HepG2 (cell line): ENCODE results near the gene SCYL1. TPM values are rescaled to one million over a fixed set of nuclear protein-coding genes. Genes with fewer than 3 reads are reported as not detected.
A peak's percentile ranks its signal among the peaks of the same experiment; 100 is the strongest.

Source experiments
- ATF1 ChIP-seq: IDR thresholded peaks from 2 replicates; pipeline ENCODE4 v1.6.1; 2016; ENCODE audit warnings: mild to moderate bottlenecking, control low read depth
- CAMTA2 ChIP-seq: sonication (generic); formaldehyde crosslinking; IDR thresholded peaks from 2 replicates; pipeline ENCODE4 v1.4.0; 2020; ENCODE audit warnings: mild to moderate bottlenecking, missing genetic modification reagents, borderline replicate concordance
- CHD2 ChIP-seq: IDR thresholded peaks from 2 replicates; pipeline ENCODE4 v1.6.1; 2011; ENCODE audit warnings: low read depth, low read length, improper control_type of control experiment
- CREB1 ChIP-seq, 2 experiments: fragments of 450-650 bp in 1 of 2; IDR thresholded peaks; 2 replicates each; pipeline ENCODE4 v1.6.1; 2016 to 2017; ENCODE audit warnings: control low read depth in 1 of 2, mild to moderate bottlenecking in 1 of 2, missing compliant biosample characterization in 1 of 2, missing genetic modification characterization in 1 of 2
- KLF16 ChIP-seq, 2 experiments: sonication (generic) in 1 of 2; formaldehyde crosslinking in 1 of 2; IDR thresholded peaks; 2 replicates each; pipeline versions ENCODE4 v1.6.1 to v1.8.0; 2016 to 2023; ENCODE audit warnings: missing genetic modification reagents in 2 of 2, missing compliant biosample characterization in 1 of 2
- MIER3 ChIP-seq: IDR thresholded peaks from 2 replicates; pipeline ENCODE4 v1.6.1; 2016; ENCODE audit warnings: missing compliant biosample characterization, borderline replicate concordance
- NFATC3 ChIP-seq: sonication (generic); formaldehyde crosslinking; IDR thresholded peaks from 2 replicates; pipeline ENCODE4 v1.5.1; 2020; ENCODE audit warnings: mild to moderate bottlenecking, missing genetic modification reagents
- NFE2L1 ChIP-seq: sonication (generic); formaldehyde crosslinking; IDR thresholded peaks from 2 replicates; pipeline ENCODE4 v1.4.0; 2020; ENCODE audit warnings: missing genetic modification reagents, mild to moderate bottlenecking, borderline replicate concordance
- NR2F6 ChIP-seq, 2 experiments: IDR thresholded peaks; 2 replicates each; pipeline ENCODE4 v1.6.1; 2016; ENCODE audit warnings: antibody characterized with exemption in 1 of 2, mild to moderate bottlenecking in 1 of 2
- RAD51 ChIP-seq: fragments of 450-650 bp; IDR thresholded peaks from 2 replicates; pipeline ENCODE4 v1.6.1; 2016; ENCODE audit warnings: borderline replicate concordance
- RFX5 ChIP-seq: IDR thresholded peaks from 2 replicates; pipeline ENCODE4 v1.6.1; 2011; ENCODE audit warnings: low read depth, low read length, improper control_type of control experiment
- SUZ12 ChIP-seq: fragments of 150-350 bp; IDR thresholded peaks from 2 replicates; pipeline ENCODE4 v1.6.1; 2014; ENCODE audit warnings: low read depth, low read length
- TCF7L2 ChIP-seq: IDR thresholded peaks from 2 replicates; pipeline ENCODE4 v1.6.1; 2011; ENCODE audit warnings: mild to moderate bottlenecking, low read depth, low read length, moderate library complexity
- TEAD2 ChIP-seq: sonication (generic); formaldehyde crosslinking; IDR thresholded peaks from 2 replicates; pipeline ENCODE4 v1.9.0; 2021; ENCODE audit warnings: missing genetic modification reagents
- ZBTB46 ChIP-seq: sonication (generic); formaldehyde crosslinking; IDR thresholded peaks from 2 replicates; pipeline ENCODE4 v1.4.0; 2020; ENCODE audit warnings: mild to moderate bottlenecking, missing genetic modification reagents, borderline replicate concordance
- ZBTB49 ChIP-seq: sonication (generic); formaldehyde crosslinking; IDR thresholded peaks from 2 replicates; pipeline ENCODE4 v1.4.0; 2020; ENCODE audit warnings: missing genetic modification reagents, borderline replicate concordance
- ZNF251 ChIP-seq: sonication (generic); formaldehyde crosslinking; IDR thresholded peaks from 2 replicates; pipeline ENCODE4 v1.9.0; 2021; ENCODE audit warnings: mild to moderate bottlenecking, missing genetic modification reagents
- ZNF350 ChIP-seq: sonication (generic); formaldehyde crosslinking; IDR thresholded peaks from 2 replicates; pipeline ENCODE4 v1.4.0; 2020; ENCODE audit warnings: mild to moderate bottlenecking, low read depth, missing genetic modification reagents, borderline replicate concordance
- ZNF543 ChIP-seq: sonication (generic); formaldehyde crosslinking; IDR thresholded peaks from 2 replicates; pipeline ENCODE4 v1.4.0; 2020; ENCODE audit warnings: mild to moderate bottlenecking, missing genetic modification reagents
- ZNF607 ChIP-seq: sonication (generic); formaldehyde crosslinking; IDR thresholded peaks from 2 replicates; pipeline ENCODE4 v1.5.1; 2020; ENCODE audit warnings: missing genetic modification reagents, mild to moderate bottlenecking, borderline replicate concordance
- ZNF782 ChIP-seq: sonication (generic); formaldehyde crosslinking; IDR thresholded peaks from 2 replicates; pipeline ENCODE4 v1.4.0; 2020; ENCODE audit warnings: missing genetic modification reagents, mild to moderate bottlenecking, borderline replicate concordance
- ZNF790 ChIP-seq: sonication (generic); formaldehyde crosslinking; IDR thresholded peaks from 2 replicates; pipeline ENCODE4 v1.8.0; 2022; ENCODE audit warnings: missing genetic modification reagents, mild to moderate bottlenecking, borderline replicate concordance
- ZNF879 ChIP-seq: sonication (generic); formaldehyde crosslinking; IDR thresholded peaks from 2 replicates; pipeline ENCODE4 v1.8.1; 2023; ENCODE audit warnings: missing genetic modification reagents
- polyA plus RNA-seq, 8 experiments: library from polyadenylated mRNA; depleted of rRNA in 3 of 8; stranded (reverse) in 7 of 8; unstranded in 1 of 8; fragments of >200 nt; fragmentation: Illumina TruSeq in 4 of 8; extraction: Trizol in 4 of 8; gene quantifications; 2 replicates each; pipeline versions ENCODE4 v1.2.1 to v1.2.3, GENCODE V29; 2011 to 2016; ENCODE audit warnings: low read depth in 4 of 8, missing spikeins in 1 of 8, mixed read lengths in 1 of 8; ENCODE audit not compliant: insufficient read depth in 1 of 8
- total RNA-seq, 5 experiments: library from RNA; depleted of rRNA; stranded (reverse); fragments of >200 nt; fragmentation: Illumina TruSeq; extraction: Trizol; gene quantifications; 2 replicates each; pipeline ENCODE4 v1.2.3, GENCODE V29; 2016; ENCODE audit warnings: low read depth in 1 of 5
- TF ChIP-seq, protein P1 (sequence below): sonication (generic); formaldehyde crosslinking; IDR thresholded peaks from 2 replicates; pipeline ENCODE4 v1.8.1; 2023; ENCODE audit warnings: mild to moderate bottlenecking, missing genetic modification reagents, borderline replicate concordance
- TF ChIP-seq, protein P2 (sequence below): sonication (generic); formaldehyde crosslinking; conservative IDR thresholded peaks from 2 replicates; pipeline ENCODE4 v1.4.0; 2020; ENCODE audit warnings: missing genetic modification reagents

SCYL1 gene
- total and polyA plus RNA-seq, 2 of the 13 experiments (the other 11 are each of a cell fraction or from before 2014, with no cell fraction given), result 65.9 to 103 TPM

DNA sequence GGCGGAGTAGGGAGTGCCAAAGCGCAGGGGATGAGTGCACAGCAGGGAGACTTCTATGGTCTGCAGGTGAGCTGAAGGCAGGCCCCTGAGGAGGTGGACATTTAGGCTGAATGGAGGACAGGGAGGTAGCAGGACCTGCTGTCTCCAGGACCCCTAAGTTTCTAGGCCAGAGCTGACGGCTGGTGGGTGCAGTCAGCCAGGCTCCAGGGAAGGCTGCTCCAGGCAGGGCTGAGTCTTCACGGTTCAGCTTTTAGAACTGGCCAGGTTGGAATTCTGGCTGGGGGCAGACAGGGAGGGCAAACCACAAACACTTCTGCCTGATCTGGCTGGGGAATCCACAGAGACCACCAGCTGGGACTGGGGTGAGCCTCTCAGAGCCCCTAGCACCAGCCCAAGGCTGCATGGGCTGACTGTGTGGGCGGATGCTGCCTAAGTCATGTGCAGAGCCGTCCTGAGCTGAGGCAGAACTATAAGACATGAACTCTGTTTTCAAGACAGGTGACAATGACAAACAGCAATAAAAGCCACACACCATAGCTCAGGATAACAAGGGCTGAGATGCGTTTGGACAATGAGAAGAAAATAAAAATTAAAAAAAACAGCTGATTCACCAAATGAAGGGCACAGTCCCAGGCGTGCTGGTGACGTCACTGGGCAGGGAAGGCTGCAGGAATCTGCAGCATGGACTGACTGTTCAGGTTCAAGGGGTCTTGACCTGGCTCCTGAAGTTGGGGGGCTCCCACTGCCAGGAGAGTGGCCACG lies 36.4 kb upstream of the SCYL1 start (continued):
- TF ChIP-seq KLF16 (CRISPR knock-in tag; IDR thresholded peaks at IDR 0.05) (no peak), ZBTB46 (CRISPR knock-in tag) (no peak), MIER3 (CRISPR knock-in tag) (no peak), ZNF350 (CRISPR knock-in tag) (peak; percentile 8; the same call in 1 of the 2 replicates), CHD2 (no peak), CREB1 (IDR thresholded peaks at IDR 0.05) (peak; percentile 99), CREB1 (CRISPR knock-in tag; IDR thresholded peaks at IDR 0.05) (peak; percentile 80), CAMTA2 (CRISPR knock-in tag) (no peak), TEAD2 (CRISPR knock-in tag) (no peak), RAD51 (no peak), TCF7L2 (no peak), ZNF251 (CRISPR knock-in tag) (no peak), ZNF879 (CRISPR knock-in tag) (no peak), ZNF543 (CRISPR knock-in tag) (no peak), ZNF782 (CRISPR knock-in tag) (no peak), SUZ12 (no peak), RFX5 (0 out of 2 replicates have a peak, but pooled peaks have one; percentile 23), ZNF607 (no peak), NFATC3 (no peak), ZNF790 (CRISPR knock-in tag) (no peak), NFE2L1 (CRISPR knock-in tag) (0 out of 2 replicates have a peak, but pooled peaks have one; percentile 61), ZBTB49 (CRISPR knock-in tag) (no peak), NR2F6 (IDR thresholded peaks at IDR 0.05) (no peak), NR2F6 (CRISPR knock-in tag; IDR thresholded peaks at IDR 0.05) (no peak), ATF1 (CRISPR knock-in tag) (peak; percentile 61)
- TF ChIP-seq, protein P1, sequence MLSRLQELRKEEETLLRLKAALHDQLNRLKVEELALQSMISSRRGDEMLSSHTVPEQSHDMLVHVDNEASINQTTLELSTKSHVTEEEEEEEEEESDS, result no peak
- TF ChIP-seq, protein P2, sequence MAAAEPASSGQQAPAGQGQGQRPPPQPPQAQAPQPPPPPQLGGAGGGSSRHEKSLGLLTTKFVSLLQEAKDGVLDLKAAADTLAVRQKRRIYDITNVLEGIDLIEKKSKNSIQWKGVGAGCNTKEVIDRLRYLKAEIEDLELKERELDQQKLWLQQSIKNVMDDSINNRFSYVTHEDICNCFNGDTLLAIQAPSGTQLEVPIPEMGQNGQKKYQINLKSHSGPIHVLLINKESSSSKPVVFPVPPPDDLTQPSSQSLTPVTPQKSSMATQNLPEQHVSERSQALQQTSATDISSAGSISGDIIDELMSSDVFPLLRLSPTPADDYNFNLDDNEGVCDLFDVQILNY (CRISPR knock-in tag), result no peak
